Activated T-helper 17 cell treated with anti-CD3 and anti-CD28 coated beads, Interleukin-2, amount 50 U/mL, for 72 hours (primary cell): ENCODE measurements around the gene OTOG. TPM values are rescaled to one million over a fixed set of nuclear protein-coding genes. Genes with fewer than 3 reads are reported as not detected.

Experiments
- ATAC-seq: fragments of 150-1000 bp; cut with Tn5 transposase; replicated peaks from 2 replicates; pipeline ENCODE4 v1.10.0; 2021; ENCODE audit warnings: mild to moderate bottlenecking, moderate library complexity
- H3K27ac Mint-ChIP-seq: one replicate; pipeline ENCODE4 v1.8.0; 2022; ENCODE audit warnings: mixed read lengths
- H3K27me3 Mint-ChIP-seq: one replicate; pipeline ENCODE4 v1.8.0; 2022; ENCODE audit warnings: mixed read lengths
- H3K36me3 Mint-ChIP-seq: one replicate; pipeline ENCODE4 v1.8.0; 2022; ENCODE audit warnings: low read depth, mild to moderate bottlenecking, mixed read lengths
- H3K4me1 Mint-ChIP-seq: one replicate; pipeline ENCODE4 v1.8.0; 2022; ENCODE audit warnings: mixed read lengths
- H3K4me3 Mint-ChIP-seq: one replicate; pipeline ENCODE4 v1.8.0; 2022; ENCODE audit warnings: mild to moderate bottlenecking, mixed read lengths
- H3K9me3 Mint-ChIP-seq: one replicate; pipeline ENCODE4 v1.8.0; 2022; ENCODE audit warnings: mixed read lengths
- total RNA-seq, 2 donors: library from RNA; stranded (reverse); gene quantifications; one replicate each; pipeline ENCODE4 v1.2.3, GENCODE V29; 2022

Gene OTOG
- total RNA-seq, result not detected

GRCh38 chr11:17547051-17547577, at the start of gene OTOG:
OTOG (plus strand) TSS chr11:17547259; CDS start chr11:17547373, 114 bp downstream.
- no peak for ATAC-seq
- no peaks in the 10 kb centered on the region for H3K36me3 Mint-ChIP-seq
- no peaks in the 10 kb centered on the region for H3K4me1 Mint-ChIP-seq
- no peaks in the 10 kb centered on the region for H3K9me3 Mint-ChIP-seq
- no peak within 1 kb of the TSS for H3K4me3 Mint-ChIP-seq
- peaks cover 41% of the 10 kb centered on the region for H3K27me3 Mint-ChIP-seq
- no peak within 1 kb of the TSS for H3K27ac Mint-ChIP-seq

DNA sequence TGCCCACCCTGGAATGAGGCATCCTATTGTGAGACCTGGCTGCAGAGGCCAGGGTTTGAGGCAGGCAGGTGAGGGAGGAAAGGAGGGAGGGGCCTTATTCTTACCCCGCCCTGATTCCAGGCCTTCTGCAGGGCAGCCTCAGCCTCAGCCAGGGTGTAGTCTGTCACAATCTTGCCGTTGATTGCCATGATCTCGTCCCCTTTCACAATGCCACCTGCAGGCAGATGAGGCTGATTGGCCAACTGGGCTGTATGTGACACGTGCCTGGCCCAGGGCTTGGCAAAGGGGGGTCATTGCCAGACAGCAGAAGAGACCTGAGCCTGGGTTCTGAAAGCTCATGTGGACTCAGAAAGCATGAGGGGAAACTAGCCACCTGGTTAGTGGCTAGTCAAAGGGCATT, 49.0 kb upstream of the OTOG start:
- Mint-ChIP-seq H3K36me3 (no peaks in the 10 kb centered on the region), H3K27ac (no peak overlapping the region), H3K4me1 (peaks cover 3% of the 10 kb centered on the region), H3K9me3 (no peaks in the 10 kb centered on the region), H3K4me3 (no peak overlapping the region), H3K27me3 (peaks cover 4% of the 10 kb centered on the region)
- no peak for ATAC-seq

GRCh38 chr11:17498475-17498874, 48.6 kb upstream of the OTOG start:
- H3K4me1 Mint-ChIP-seq, result peaks cover 3% of the 10 kb centered on the region
- no peaks in the 10 kb centered on the region for H3K9me3 Mint-ChIP-seq
- peaks cover 4% of the 10 kb centered on the region for H3K27me3 Mint-ChIP-seq
- ATAC-seq, result no peak
- no peaks in the 10 kb centered on the region for H3K36me3 Mint-ChIP-seq
- no peak overlapping the region for H3K27ac Mint-ChIP-seq
- H3K4me3 Mint-ChIP-seq, result no peak overlapping the region

DNA sequence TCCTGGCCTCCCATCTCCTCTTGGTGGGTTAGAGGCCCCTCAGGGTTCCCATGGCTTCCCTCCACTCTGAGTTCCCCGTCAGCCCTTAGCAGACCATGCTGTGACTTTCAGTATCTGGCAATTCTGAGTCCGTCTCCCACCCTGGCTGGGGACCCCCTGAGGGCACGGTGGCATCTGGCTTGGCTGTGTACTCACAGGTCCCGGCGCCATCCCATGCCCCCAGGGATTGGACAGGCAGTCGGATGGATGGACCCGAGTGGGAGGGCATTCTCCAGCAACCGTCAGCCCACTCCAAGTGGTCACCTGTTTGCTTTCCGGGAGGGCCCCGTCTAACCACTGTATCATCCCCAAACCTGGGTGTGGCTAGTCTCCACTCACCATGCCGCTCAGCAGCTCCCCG, 46.4 kb upstream of the OTOG start:
- no peaks in the 10 kb centered on the region for H3K36me3 Mint-ChIP-seq
- peaks cover 2% of the 10 kb centered on the region for H3K4me1 Mint-ChIP-seq

GRCh38 chr11:17502630-17503029, 44.4 kb upstream of the OTOG start:
- H3K4me3 Mint-ChIP-seq, result no peak overlapping the region
- H3K36me3 Mint-ChIP-seq, result no peaks in the 10 kb centered on the region
- no peaks in the 10 kb centered on the region for H3K9me3 Mint-ChIP-seq
- no peaks in the 10 kb centered on the region for H3K4me1 Mint-ChIP-seq
- ATAC-seq, result no peak
- H3K27me3 Mint-ChIP-seq, result no peaks in the 10 kb centered on the region
- no peak overlapping the region for H3K27ac Mint-ChIP-seq

More for the DNA sequence above, 46.4 kb upstream of the OTOG start:
- Mint-ChIP-seq H3K4me3 (no peak overlapping the region), H3K27ac (no peak overlapping the region), H3K27me3 (peaks cover 4% of the 10 kb centered on the region), H3K9me3 (no peaks in the 10 kb centered on the region)
- no peak for ATAC-seq

DNA sequence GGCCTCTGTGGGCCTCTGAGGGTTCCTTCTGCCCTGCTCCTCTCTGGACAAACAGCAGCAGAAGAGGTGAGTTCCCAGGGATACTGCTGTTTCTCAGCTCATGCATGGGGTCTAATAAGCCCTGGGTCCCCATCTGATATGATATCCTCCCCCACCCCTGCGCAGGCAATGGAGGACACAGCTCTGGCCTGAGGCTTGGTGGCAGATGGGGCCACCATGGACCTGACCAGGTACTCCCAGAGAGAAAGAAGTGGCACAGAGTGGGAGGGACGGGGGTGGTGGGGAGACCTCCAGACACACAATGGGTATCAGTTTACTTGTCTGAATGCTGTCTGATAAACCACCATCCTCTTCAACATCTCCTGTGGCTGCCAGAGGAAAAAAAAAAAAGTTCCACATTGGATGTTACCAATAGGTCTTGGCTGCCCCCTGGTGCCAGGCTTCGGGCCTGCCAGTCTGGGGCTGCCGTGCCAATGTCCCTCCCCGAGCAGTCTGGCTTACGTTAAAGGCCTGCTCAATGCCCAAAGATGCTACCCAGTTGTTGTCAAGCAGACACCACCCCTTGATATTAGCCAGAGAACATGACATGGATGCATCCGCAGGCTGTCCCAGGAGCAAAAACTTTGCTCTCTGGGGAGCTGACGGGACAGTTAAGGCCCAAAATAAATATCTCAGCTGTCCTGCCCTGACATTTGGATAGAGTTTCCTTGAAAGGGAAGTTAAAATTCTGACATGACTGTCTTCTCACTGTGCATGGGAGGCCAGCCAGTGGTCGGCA, 42.5 kb upstream of the OTOG start:
- Mint-ChIP-seq H3K36me3 (no peaks in the 10 kb centered on the region), H3K4me3 (no peak overlapping the region), H3K27ac (no peak overlapping the region), H3K4me1 (no peaks in the 10 kb centered on the region), H3K9me3 (no peaks in the 10 kb centered on the region), H3K27me3 (peaks cover 6% of the 10 kb centered on the region)
- ATAC-seq, result peak; percentile 70

DNA sequence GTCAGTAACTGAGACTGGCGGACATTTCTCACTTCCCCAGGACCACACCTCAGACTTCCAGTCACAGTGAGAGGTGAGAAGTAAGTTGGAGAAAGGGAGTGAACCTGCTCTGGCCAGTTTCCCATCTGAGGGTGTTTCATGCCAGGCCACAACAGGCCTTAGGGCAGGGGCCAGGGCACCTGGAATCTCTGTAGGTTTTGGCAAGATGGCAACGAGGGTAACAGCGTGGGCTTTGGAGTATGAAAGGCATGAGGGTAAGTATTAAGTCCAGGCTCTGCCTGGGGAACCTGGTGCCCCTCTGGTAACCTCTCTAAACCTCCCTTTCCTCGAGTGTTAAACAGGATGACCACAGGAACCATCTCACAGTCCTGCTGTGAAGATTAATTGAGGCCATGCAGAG, 41.9 kb upstream of the OTOG start:
- Mint-ChIP-seq H3K4me1 (no peaks in the 10 kb centered on the region), H3K9me3 (no peaks in the 10 kb centered on the region), H3K36me3 (no peaks in the 10 kb centered on the region), H3K4me3 (no peak overlapping the region), H3K27ac (no peak overlapping the region), H3K27me3 (peaks cover 6% of the 10 kb centered on the region)
- ATAC-seq, result no peak

DNA sequence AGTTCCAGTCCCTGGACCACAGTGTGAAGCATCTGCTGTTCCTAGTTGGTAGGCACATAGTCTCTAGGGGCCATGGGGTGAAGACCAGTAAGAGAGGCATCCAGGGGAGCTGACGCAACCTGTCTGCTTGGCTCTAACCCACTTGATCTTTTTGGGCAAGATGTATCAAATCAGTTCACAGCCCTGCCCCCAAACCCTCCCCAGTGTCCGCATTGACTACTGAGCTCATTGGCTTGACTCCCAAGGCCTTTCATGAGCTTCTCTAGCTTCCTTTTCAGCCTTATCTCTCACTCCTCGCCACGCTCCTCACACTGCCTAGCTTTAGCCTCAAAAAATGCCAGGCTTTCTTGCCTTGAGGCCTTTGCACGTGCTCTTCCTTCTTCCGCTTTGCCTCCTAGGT, 40.7 kb upstream of the OTOG start:
- Mint-ChIP-seq H3K9me3 (no peaks in the 10 kb centered on the region), H3K36me3 (no peaks in the 10 kb centered on the region), H3K4me3 (no peak overlapping the region), H3K27ac (no peak overlapping the region), H3K4me1 (no peaks in the 10 kb centered on the region), H3K27me3 (peaks cover 6% of the 10 kb centered on the region)
- no peak for ATAC-seq

DNA sequence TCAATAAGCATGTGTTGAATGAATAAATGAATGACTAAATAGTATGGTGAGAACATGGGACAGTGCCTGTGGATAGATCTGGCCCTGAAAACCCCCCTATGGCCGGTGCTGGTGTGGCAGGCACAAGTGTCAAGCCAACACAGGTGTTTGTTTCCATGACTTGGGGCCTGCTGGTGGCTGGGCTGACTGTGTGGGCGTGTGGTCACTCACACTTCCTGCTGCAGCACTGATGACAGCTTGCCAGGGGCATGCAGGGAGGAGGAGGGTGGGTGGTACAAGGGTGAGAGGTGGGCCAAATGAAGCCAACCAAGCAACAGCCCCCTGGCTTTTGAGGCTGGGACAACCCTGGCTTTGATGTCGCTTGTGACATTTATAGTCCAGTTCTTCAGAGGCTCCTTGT, 40.1 kb upstream of the OTOG start:
- Mint-ChIP-seq H3K27ac (no peak overlapping the region), H3K36me3 (no peaks in the 10 kb centered on the region), H3K9me3 (no peaks in the 10 kb centered on the region), H3K27me3 (peaks cover 6% of the 10 kb centered on the region), H3K4me1 (no peaks in the 10 kb centered on the region), H3K4me3 (no peak overlapping the region)
- no peak for ATAC-seq

DNA sequence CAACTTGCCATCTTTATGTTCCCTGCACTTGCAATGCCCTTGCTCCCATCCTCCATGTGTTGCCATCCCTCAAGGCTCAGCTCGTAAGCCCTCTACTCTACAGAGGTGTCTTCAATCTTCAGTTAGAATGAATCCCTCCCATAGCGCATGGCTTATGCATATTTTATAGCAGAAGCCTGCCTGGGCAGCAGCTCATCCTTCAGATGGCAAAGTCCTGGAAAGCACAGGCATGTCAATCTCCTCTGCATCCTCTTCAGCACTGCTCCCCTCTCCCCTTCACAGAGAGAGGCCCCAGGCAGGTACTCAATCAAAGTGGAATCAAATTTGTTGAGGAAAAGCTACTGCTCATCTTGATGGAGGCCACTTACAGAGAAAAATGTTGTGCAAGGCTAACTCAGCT, 39.3 kb upstream of the OTOG start:
- peaks cover 6% of the 10 kb centered on the region for H3K27me3 Mint-ChIP-seq
- no peaks in the 10 kb centered on the region for H3K9me3 Mint-ChIP-seq
- no peaks in the 10 kb centered on the region for H3K4me1 Mint-ChIP-seq

GRCh38 chr11:17508306-17508705, 38.8 kb upstream of the OTOG start:
- Mint-ChIP-seq H3K4me3 (no peak overlapping the region), H3K27ac (no peak overlapping the region), H3K9me3 (no peaks in the 10 kb centered on the region), H3K4me1 (no peaks in the 10 kb centered on the region), H3K27me3 (peaks cover 9% of the 10 kb centered on the region), H3K36me3 (no peaks in the 10 kb centered on the region)
- ATAC-seq, result no peak

More for the DNA sequence above, 39.3 kb upstream of the OTOG start:
- Mint-ChIP-seq H3K36me3 (no peaks in the 10 kb centered on the region), H3K4me3 (no peak overlapping the region), H3K27ac (no peak overlapping the region)
- ATAC-seq, result no peak

- Mint-ChIP-seq H3K27ac (no peak overlapping the region), H3K27me3 (peaks cover 9% of the 10 kb centered on the region), H3K9me3 (no peaks in the 10 kb centered on the region), H3K4me1 (no peaks in the 10 kb centered on the region), H3K36me3 (no peaks in the 10 kb centered on the region), H3K4me3 (no peak overlapping the region)
- no peak for ATAC-seq
Observed at GRCh38 chr11:17508791-17509190, 38.3 kb upstream of the OTOG start.

DNA sequence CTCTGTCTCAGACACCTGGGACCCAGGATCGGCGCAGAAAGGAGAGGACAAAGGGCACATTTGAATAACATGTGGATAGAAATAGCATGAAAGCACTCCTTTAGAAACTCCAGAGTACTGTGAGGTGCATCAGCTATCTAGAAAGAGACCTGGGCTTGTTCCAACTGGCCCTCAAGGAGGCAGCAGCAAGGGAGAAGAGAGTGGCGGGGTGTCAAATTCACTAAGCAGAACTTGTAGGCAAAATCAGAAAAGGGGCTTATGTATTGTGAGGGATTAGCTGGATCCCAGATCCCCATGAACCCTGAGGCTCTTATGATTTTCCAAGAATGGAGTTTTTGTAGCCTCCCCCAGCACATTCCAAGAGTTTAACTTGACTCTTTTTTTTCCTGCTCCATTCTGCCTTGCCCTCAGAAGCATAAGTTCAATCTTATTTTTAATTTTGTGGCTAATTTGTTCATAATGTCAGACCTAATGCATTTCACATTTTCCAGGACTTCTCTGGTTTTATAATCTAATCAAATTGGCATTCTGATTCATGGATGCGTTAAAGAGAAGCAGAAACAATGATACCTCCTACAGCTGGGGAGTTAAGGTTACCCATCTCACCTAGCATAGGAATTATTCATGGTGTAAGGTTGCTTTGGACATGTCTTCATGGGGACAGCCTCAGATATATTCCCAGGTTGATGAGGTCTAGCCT, 36.4 kb upstream of the OTOG start:
- no peaks in the 10 kb centered on the region for H3K4me1 Mint-ChIP-seq
- H3K4me3 Mint-ChIP-seq, result no peak overlapping the region
- H3K27ac Mint-ChIP-seq, result no peak overlapping the region
- H3K36me3 Mint-ChIP-seq, result no peaks in the 10 kb centered on the region
- H3K27me3 Mint-ChIP-seq, result peaks cover 9% of the 10 kb centered on the region
- H3K9me3 Mint-ChIP-seq, result no peaks in the 10 kb centered on the region
- ATAC-seq, result no peak

DNA sequence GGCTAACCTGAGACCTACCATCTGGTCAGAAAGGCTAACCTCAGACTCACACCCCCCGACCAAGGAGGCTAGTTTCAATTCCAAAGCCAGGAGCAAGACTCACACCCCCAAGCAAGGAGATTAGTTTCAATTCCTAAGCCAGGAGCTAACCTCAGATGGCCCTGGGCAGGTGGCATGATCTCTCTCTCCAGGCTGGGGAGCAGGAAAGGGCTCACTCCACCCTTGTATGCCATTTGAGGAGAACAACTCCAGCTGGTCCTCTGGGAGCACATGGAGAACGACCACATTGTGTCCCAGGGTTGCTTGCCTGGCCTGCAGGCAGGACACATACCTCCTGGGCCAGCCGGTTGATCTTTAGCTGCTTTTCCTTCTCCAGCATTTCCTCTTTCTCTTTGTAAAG, 35.5 kb upstream of the OTOG start:
- Mint-ChIP-seq H3K9me3 (no peaks in the 10 kb centered on the region), H3K36me3 (no peaks in the 10 kb centered on the region), H3K27me3 (peaks cover 9% of the 10 kb centered on the region), H3K4me1 (no peaks in the 10 kb centered on the region), H3K4me3 (no peak overlapping the region), H3K27ac (no peak overlapping the region)
- no peak for ATAC-seq

GRCh38 chr11:17512101-17512500, 35.0 kb upstream of the OTOG start:
- Mint-ChIP-seq H3K4me1 (no peaks in the 10 kb centered on the region), H3K27me3 (peaks cover 9% of the 10 kb centered on the region), H3K4me3 (no peak overlapping the region), H3K36me3 (no peaks in the 10 kb centered on the region), H3K27ac (no peak overlapping the region), H3K9me3 (no peaks in the 10 kb centered on the region)
- no peak for ATAC-seq
